Fibroblast of lung (primary cell): ENCODE data around the gene CPEB4. TPM values are rescaled to one million over a fixed set of nuclear protein-coding genes. Genes with fewer than 3 reads are reported as not detected.

Experiments
- DNase-seq, 2 donors: peaks; one replicate each; pipeline versions ENCODE4 v3.0.0 to v3.0.0-alpha.2; 2010; ENCODE audit warnings: low read depth in 2 of 2
- H2AFZ ChIP-seq: 2 replicates; pipeline ENCODE4 v1.5.1; 2012; ENCODE audit warnings: low read length, control low read depth, inconsistent platforms
- H3K27ac ChIP-seq: 2 replicates; pipeline ENCODE4 v1.5.1; 2011; ENCODE audit warnings: low read length, control low read depth; ENCODE audit not compliant: insufficient read depth
- H3K27me3 ChIP-seq: 2 replicates; pipeline ENCODE4 v1.5.1; 2011; ENCODE audit warnings: mild to moderate bottlenecking, low read length; ENCODE audit not compliant: control insufficient read depth, insufficient read depth
- H3K36me3 ChIP-seq: 2 replicates; pipeline ENCODE4 v1.5.1; 2011; ENCODE audit warnings: low read length; ENCODE audit not compliant: control insufficient read depth, insufficient read depth
- H3K4me1 ChIP-seq: 2 replicates; pipeline ENCODE4 v1.5.1; 2011; ENCODE audit warnings: low read length; ENCODE audit not compliant: control insufficient read depth, insufficient read depth; ENCODE audit errors: extremely low read depth
- H3K4me2 ChIP-seq: 2 replicates; pipeline ENCODE4 v1.5.1; 2011; ENCODE audit warnings: low read length, control low read depth; ENCODE audit not compliant: insufficient read depth; ENCODE audit errors: extremely low read depth
- H3K4me3 ChIP-seq, 4 experiments: fragments of 200-600 bp in 1 of 4; sonication (generic) in 1 of 4; replicated peaks in 1 of 4; 2 replicates each; pipeline ENCODE4 v1.5.1; 2011 to 2016; ENCODE audit warnings: low read length in 4 of 4, low read depth in 3 of 4, mild to moderate bottlenecking in 3 of 4, control low read depth in 2 of 4, inconsistent platforms in 1 of 4, mixed read lengths in 1 of 4; ENCODE audit not compliant: insufficient read depth in 1 of 4; ENCODE audit errors: control extremely low read depth in 1 of 4
- H3K79me2 ChIP-seq: 2 replicates; pipeline ENCODE4 v1.5.1; 2012; ENCODE audit warnings: mild to moderate bottlenecking, low read length, inconsistent platforms; ENCODE audit not compliant: control insufficient read depth, insufficient read depth
- H3K9ac ChIP-seq: 2 replicates; pipeline ENCODE4 v1.5.1; 2011; ENCODE audit warnings: mild to moderate bottlenecking, low read length, control low read depth; ENCODE audit not compliant: insufficient read depth
- H3K9me3 ChIP-seq: 2 replicates; pipeline ENCODE4 v1.5.1; 2012; ENCODE audit warnings: low read depth, low read length; ENCODE audit not compliant: control insufficient read depth, insufficient read depth
- H4K20me1 ChIP-seq: 2 replicates; pipeline ENCODE4 v1.5.1; 2011; ENCODE audit warnings: low read length; ENCODE audit not compliant: control insufficient read depth, insufficient read depth; ENCODE audit errors: extremely low read depth
- EZH2 ChIP-seq: IDR thresholded peaks from 2 replicates; pipeline ENCODE4 v1.5.1; 2012; ENCODE audit warnings: low read length, control low read depth, mild to moderate bottlenecking; ENCODE audit errors: missing control alignments
- polyA plus RNA-seq, 2 donors: library from polyadenylated mRNA; depleted of rRNA in 1 of 2; stranded (reverse) in 1 of 2; unstranded in 1 of 2; fragments of >200 nt; gene quantifications; 2 replicates each; pipeline ENCODE4 v1.2.1, GENCODE V29; 2011 to 2012; ENCODE audit warnings: missing spikeins in 1 of 2
- total RNA-seq: library from RNA; depleted of rRNA; stranded (reverse); fragments of >200 nt; gene quantifications from 2 replicates; pipeline ENCODE4 v1.2.1, GENCODE V29; 2014
- TF ChIP-seq, protein P1 (sequence below), 2 donors: IDR thresholded peaks in 1 of 2; conservative IDR thresholded peaks in 1 of 2; 1 replicate in 1 of 2; 2 replicates in 1 of 2; pipeline ENCODE4 v1.5.1; 2011 to 2012; ENCODE audit warnings: low read length in 2 of 2, control low read depth in 1 of 2, inconsistent platforms in 1 of 2, low read depth in 1 of 2, mild to moderate bottlenecking in 1 of 2

CPEB4 gene
- total and polyA plus RNA-seq, 2 donors (not counting 1 experiment from before 2014, with no cell fraction given) = 19.9 to 23.6 TPM

DNA sequence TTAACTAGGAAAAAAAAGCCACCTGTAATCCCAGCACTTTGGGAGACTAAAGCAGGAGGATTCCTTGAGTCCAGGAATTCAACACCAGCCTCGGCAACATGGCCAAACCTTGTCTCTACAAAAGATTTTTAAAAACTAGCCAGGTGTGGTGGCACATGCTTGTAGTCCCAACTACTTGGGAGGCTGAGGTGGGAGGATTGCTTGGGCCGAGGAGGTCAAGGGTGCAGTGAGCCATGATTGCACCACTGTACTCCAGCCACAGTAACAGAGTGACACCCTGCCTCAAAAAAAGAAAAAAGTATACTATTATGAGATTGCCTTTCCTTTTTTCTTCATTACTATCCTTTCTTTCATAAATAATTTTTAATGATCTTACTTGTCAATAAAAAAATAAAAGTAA, 45.8 kb downstream of the CPEB4 start:
- Histone ChIP-seq H3K27ac (no peak overlapping the region), H3K4me2 (no peak overlapping the region), H3K4me3 (no peak overlapping the region), H4K20me1 (no peaks in the 10 kb centered on the region), H3K36me3 (no peaks in the 10 kb centered on the region), H3K9me3 (no peaks in the 10 kb centered on the region), H3K4me1 (no peaks in the 10 kb centered on the region), H3K9ac (no peak overlapping the region), H3K27me3 (no peaks in the 10 kb centered on the region), H2AFZ (no peak overlapping the region), H3K79me2 (no peaks in the 10 kb centered on the region)
- no peak for DNase-seq
- TF ChIP-seq, protein P1, sequence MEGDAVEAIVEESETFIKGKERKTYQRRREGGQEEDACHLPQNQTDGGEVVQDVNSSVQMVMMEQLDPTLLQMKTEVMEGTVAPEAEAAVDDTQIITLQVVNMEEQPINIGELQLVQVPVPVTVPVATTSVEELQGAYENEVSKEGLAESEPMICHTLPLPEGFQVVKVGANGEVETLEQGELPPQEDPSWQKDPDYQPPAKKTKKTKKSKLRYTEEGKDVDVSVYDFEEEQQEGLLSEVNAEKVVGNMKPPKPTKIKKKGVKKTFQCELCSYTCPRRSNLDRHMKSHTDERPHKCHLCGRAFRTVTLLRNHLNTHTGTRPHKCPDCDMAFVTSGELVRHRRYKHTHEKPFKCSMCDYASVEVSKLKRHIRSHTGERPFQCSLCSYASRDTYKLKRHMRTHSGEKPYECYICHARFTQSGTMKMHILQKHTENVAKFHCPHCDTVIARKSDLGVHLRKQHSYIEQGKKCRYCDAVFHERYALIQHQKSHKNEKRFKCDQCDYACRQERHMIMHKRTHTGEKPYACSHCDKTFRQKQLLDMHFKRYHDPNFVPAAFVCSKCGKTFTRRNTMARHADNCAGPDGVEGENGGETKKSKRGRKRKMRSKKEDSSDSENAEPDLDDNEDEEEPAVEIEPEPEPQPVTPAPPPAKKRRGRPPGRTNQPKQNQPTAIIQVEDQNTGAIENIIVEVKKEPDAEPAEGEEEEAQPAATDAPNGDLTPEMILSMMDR (conservative IDR thresholded peaks at IDR 0.05 in 1 of 2, IDR thresholded peaks at IDR 0.05 in 1 of 2; ENCODE audit: low read depth in 1 of 2, low read length in 2 of 2) = no peak
- TF ChIP-seq EZH2 = no peak

DNA sequence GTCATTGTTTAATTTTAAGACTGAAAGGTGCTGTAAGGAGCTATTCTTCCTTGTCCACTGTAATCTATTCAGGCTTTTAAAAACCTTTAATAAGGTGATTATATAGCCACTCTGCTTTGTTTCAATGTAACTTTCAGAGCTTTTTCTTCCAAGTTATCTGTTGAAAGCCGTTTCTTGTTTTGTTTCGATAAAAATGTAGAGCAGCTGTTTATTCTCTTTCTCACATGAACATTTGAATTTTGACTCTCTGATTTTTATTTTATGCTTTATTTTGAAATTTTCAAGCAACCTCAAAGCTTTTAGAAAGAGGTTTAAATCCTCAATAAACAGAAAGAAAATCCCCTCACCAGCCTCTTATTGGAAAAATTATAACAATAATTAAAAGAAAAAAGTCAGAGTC, 47.2 kb downstream of the CPEB4 start:
- Histone ChIP-seq H3K4me1 (no peaks in the 10 kb centered on the region), H3K4me2 (no peak overlapping the region), H3K27me3 (no peaks in the 10 kb centered on the region), H2AFZ (no peak overlapping the region), H3K79me2 (no peaks in the 10 kb centered on the region), H3K4me3 (no peak overlapping the region), H3K36me3 (no peaks in the 10 kb centered on the region), H4K20me1 (no peaks in the 10 kb centered on the region), H3K9me3 (no peaks in the 10 kb centered on the region), H3K27ac (no peak overlapping the region), H3K9ac (no peak overlapping the region)
- TF ChIP-seq, protein P1 (conservative IDR thresholded peaks at IDR 0.05 in 1 of 2, IDR thresholded peaks at IDR 0.05 in 1 of 2; ENCODE audit: low read depth in 1 of 2, low read length in 2 of 2) = no peak
- no peak for TF ChIP-seq EZH2
- DNase-seq = no peak

DNA sequence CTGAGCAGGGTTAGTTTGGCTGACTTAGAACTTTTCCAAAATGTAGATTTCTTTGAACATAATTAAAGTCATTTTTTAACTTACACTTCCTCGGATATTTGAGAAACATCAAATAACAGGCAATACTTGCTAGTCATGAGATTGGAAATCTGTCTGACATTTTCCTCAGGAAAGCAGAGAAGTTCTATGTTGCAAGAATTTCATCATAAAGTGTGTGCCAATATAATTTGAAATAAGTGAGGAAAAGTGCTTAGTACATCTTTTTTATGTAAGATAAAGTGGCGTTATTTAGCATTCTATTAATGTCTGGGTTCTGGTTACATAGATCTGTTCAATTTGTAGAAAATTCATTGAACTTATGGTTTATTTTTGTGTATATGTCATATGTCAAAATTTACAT, 52.1 kb downstream of the CPEB4 start:
- peak in 1 of 2 donors; percentile 61 for DNase-seq

More for the DNA sequence above, 52.1 kb downstream of the CPEB4 start:
- no peak overlapping the region for H3K9ac ChIP-seq
- H3K27me3 ChIP-seq = no peaks in the 10 kb centered on the region
- no peaks in the 10 kb centered on the region for H3K4me1 ChIP-seq
- no peak overlapping the region for H3K27ac ChIP-seq
- H2AFZ ChIP-seq = no peak overlapping the region
- H3K36me3 ChIP-seq = no peaks in the 10 kb centered on the region
- H4K20me1 ChIP-seq = no peaks in the 10 kb centered on the region
- H3K9me3 ChIP-seq = no peaks in the 10 kb centered on the region
- H3K79me2 ChIP-seq = no peaks in the 10 kb centered on the region
- H3K4me3 ChIP-seq = no peak overlapping the region
- TF ChIP-seq, protein P1 (conservative IDR thresholded peaks at IDR 0.05 in 1 of 2, IDR thresholded peaks at IDR 0.05 in 1 of 2; ENCODE audit: low read depth in 1 of 2, low read length in 2 of 2) = no peak
- TF ChIP-seq EZH2 = no peak
- no peak overlapping the region for H3K4me2 ChIP-seq
